SH-SY5Y (cell line): Measurements from ENCODE around the gene MSMB.

ENCODE experiments used
- GATA2 ChIP-seq: IDR thresholded peaks from 2 replicates; pipeline ENCODE4 v1.6.1; 2011; ENCODE audit warnings: mild to moderate bottlenecking, low read depth, low read length
- GATA3 ChIP-seq: IDR thresholded peaks from 2 replicates; pipeline ENCODE4 v1.6.1; 2011; ENCODE audit warnings: low read depth, mild to moderate bottlenecking, low read length, moderate library complexity

DNA sequence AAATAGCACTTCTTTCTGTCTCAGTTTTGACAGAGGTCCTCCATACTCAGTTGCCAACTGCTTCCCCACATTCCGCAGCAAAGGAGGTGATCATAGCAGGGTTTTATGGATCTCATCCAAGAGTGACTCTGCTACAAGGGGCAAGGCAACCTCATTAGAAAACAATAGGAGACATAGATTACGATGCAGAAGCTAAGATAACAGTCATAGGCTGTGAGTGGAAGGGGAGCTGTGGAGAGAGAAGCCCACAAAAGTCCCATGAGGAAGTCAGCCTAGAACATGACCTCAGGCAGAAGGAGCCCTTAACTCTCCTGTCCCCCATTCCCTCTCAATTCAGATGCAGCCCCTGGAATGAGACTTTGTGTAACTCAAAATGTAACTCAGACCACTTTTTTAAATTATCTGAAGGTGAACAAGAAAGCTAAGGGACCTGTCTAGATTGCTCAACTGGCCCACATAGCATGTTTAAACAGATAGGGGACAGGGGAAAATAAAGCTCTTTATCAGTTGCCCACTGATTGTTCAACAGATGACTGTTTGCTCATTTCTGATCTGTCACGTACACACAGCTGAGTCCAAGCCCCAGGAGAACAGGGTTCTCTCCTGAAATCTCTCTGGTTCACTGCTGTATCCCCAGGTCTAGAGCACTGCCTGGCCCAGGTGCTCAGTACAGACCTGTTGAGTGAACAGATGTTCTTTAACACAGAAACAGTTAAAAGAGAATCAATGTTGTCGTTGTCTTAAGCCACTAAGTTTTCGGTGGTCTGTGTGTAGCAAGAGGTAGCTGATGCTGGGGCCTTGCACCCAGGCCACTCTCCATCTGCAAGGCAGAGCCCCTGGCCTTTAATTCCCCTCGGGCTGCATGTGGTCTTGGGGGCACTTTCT lies 14.2 kb downstream of the MSMB start:
- no peak for TF ChIP-seq GATA2
- TF ChIP-seq GATA3: no peak
